Osteocyte (in vitro differentiated cells): ENCODE measurements around the gene OR4E2. TPM values are rescaled to one million over a fixed set of nuclear protein-coding genes. Genes with fewer than 3 reads are reported as not detected.

ENCODE experiments used
- DNase-seq: peaks from one replicate; pipeline ENCODE4 v3.0.0; 2021; ENCODE audit warnings: mixed read lengths; ENCODE audit not compliant: unreplicated experiment; ENCODE audit errors: extremely low spot score
- H3K27ac Mint-ChIP-seq: one replicate; pipeline ENCODE4 v1.8.0; 2021; ENCODE audit warnings: mild to moderate bottlenecking, mixed read lengths; ENCODE audit not compliant: unreplicated experiment
- H3K27me3 Mint-ChIP-seq: one replicate; pipeline ENCODE4 v1.8.0; 2021; ENCODE audit warnings: mixed read lengths; ENCODE audit not compliant: unreplicated experiment
- H3K36me3 Mint-ChIP-seq: one replicate; pipeline ENCODE4 v1.8.0; 2021; ENCODE audit warnings: mixed read lengths; ENCODE audit not compliant: unreplicated experiment
- H3K4me1 Mint-ChIP-seq: one replicate; pipeline ENCODE4 v1.8.0; 2021; ENCODE audit warnings: mixed read lengths; ENCODE audit not compliant: unreplicated experiment
- H3K4me3 Mint-ChIP-seq: one replicate; pipeline ENCODE4 v1.8.0; 2021; ENCODE audit warnings: mild to moderate bottlenecking, moderate library complexity, mixed read lengths; ENCODE audit not compliant: unreplicated experiment
- H3K9me3 Mint-ChIP-seq: one replicate; pipeline ENCODE4 v1.8.0; 2021; ENCODE audit warnings: mixed read lengths; ENCODE audit not compliant: unreplicated experiment
- CTCF ChIP-seq: fragments of 200-600 bp; sonication (generic); IDR thresholded peaks from 2 replicates; pipeline ENCODE4 v1.5.0; 2021; ENCODE audit warnings: antibody characterized with exemption, mild to moderate bottlenecking, moderate library complexity
- total RNA-seq: library from RNA; stranded (reverse); gene quantifications from 2 replicates; pipeline ENCODE4 v1.2.1, GENCODE V29; 2021

OR4E2 gene
- total RNA-seq, 1 donor from 2014 or later: not detected

- H3K27me3 Mint-ChIP-seq: no peaks in the 10 kb centered on the region
- H3K36me3 Mint-ChIP-seq: no peaks in the 10 kb centered on the region
- no peaks in the 10 kb centered on the region for H3K4me1 Mint-ChIP-seq
- no peaks in the 10 kb centered on the region for H3K9me3 Mint-ChIP-seq
- H3K4me3 Mint-ChIP-seq: no peak overlapping the region
- no peak for DNase-seq
- no peak overlapping the region for H3K27ac Mint-ChIP-seq
- no peak for TF ChIP-seq CTCF
Observed at GRCh38 chr14:21631084-21631483, 22.6 kb upstream of the OR4E2 start.

- no peaks in the 10 kb centered on the region for H3K9me3 Mint-ChIP-seq
- no peaks in the 10 kb centered on the region for H3K36me3 Mint-ChIP-seq
- H3K4me3 Mint-ChIP-seq: no peak within 1 kb of the TSS
- H3K27ac Mint-ChIP-seq: no peak within 1 kb of the TSS
- no peaks in the 10 kb centered on the region for H3K4me1 Mint-ChIP-seq
- peaks cover 3% of the 10 kb centered on the region for H3K27me3 Mint-ChIP-seq
- no peak for TF ChIP-seq CTCF
- no peak for DNase-seq
Observed at GRCh38 chr14:21634840-21635239, 18.8 kb upstream of the OR4E2 start, which contains the start of gene OR10G2. TSS of gene OR10G2 (minus strand) at chr14:21634940. CDS start at chr14:21634842, 98 bp downstream.

- Mint-ChIP-seq H3K9me3 (no peaks in the 10 kb centered on the region), H3K36me3 (no peaks in the 10 kb centered on the region), H3K27me3 (peaks cover 14% of the 10 kb centered on the region), H3K4me3 (no peak overlapping the region), H3K4me1 (no peaks in the 10 kb centered on the region), H3K27ac (no peak overlapping the region)
- no peak for TF ChIP-seq CTCF
- no peak for DNase-seq
Observed at GRCh38 chr14:21642683-21643082, 11.0 kb upstream of the OR4E2 start.

GRCh38 chr14:21643407-21643806, 10.2 kb upstream of the OR4E2 start:
- Mint-ChIP-seq H3K27me3 (peaks cover 15% of the 10 kb centered on the region), H3K36me3 (no peaks in the 10 kb centered on the region), H3K27ac (no peak overlapping the region), H3K4me1 (no peaks in the 10 kb centered on the region), H3K9me3 (no peaks in the 10 kb centered on the region), H3K4me3 (no peak overlapping the region)
- DNase-seq: no peak
- no peak for TF ChIP-seq CTCF

- DNase-seq: no peak
- no peaks in the 10 kb centered on the region for H3K9me3 Mint-ChIP-seq
- TF ChIP-seq CTCF: no peak
- H3K4me1 Mint-ChIP-seq: no peaks in the 10 kb centered on the region
- no peak overlapping the region for H3K4me3 Mint-ChIP-seq
- H3K27me3 Mint-ChIP-seq: peaks cover 17% of the 10 kb centered on the region
- H3K36me3 Mint-ChIP-seq: no peaks in the 10 kb centered on the region
- H3K27ac Mint-ChIP-seq: no peak overlapping the region
Observed at GRCh38 chr14:21647380-21647779, 6.3 kb upstream of the OR4E2 start.
